Tibial nerve (tissue), 4 donors: ENCODE results near the gene ATG14.

Experiments used
- EP300 ChIP-seq, 2 donors: sonication (generic); formaldehyde crosslinking; IDR thresholded peaks; one replicate each; pipeline ENCODE4 v1.6.1; 2017; ENCODE audit warnings: antibody characterized with exemption in 2 of 2, mild to moderate bottlenecking in 1 of 2
- TF ChIP-seq, protein P1 (sequence below), 5 experiments: fragments of 200-600 bp in 3 of 5; fragments of 450-650 bp in 2 of 5; sonication (generic) in 3 of 5; IDR thresholded peaks; one replicate each; pipeline ENCODE4 v1.5.1; 2016 to 2019; ENCODE audit warnings: antibody characterized with exemption in 5 of 5, mild to moderate bottlenecking in 3 of 5, moderate library complexity in 2 of 5

DNA sequence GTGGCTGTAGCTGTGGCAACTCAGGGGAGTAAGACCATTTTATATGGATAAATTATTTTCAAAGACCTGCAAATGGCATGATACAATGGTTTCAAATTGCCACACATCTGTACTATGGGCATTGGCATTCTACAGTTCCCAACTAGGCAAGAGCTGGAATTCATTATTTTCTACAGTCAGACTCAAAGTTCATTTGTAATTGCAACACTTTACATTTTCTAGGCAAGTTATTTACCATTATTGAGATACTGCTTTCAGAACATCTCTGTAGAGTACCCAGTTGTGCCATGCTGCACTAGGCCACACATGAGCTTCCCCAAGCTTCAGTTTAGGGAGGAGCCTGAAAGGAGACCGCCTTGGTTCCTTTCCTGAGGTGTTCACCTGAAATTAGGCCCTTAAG, 8.0 kb upstream of the ATG14 start:
- TF ChIP-seq, protein P1, sequence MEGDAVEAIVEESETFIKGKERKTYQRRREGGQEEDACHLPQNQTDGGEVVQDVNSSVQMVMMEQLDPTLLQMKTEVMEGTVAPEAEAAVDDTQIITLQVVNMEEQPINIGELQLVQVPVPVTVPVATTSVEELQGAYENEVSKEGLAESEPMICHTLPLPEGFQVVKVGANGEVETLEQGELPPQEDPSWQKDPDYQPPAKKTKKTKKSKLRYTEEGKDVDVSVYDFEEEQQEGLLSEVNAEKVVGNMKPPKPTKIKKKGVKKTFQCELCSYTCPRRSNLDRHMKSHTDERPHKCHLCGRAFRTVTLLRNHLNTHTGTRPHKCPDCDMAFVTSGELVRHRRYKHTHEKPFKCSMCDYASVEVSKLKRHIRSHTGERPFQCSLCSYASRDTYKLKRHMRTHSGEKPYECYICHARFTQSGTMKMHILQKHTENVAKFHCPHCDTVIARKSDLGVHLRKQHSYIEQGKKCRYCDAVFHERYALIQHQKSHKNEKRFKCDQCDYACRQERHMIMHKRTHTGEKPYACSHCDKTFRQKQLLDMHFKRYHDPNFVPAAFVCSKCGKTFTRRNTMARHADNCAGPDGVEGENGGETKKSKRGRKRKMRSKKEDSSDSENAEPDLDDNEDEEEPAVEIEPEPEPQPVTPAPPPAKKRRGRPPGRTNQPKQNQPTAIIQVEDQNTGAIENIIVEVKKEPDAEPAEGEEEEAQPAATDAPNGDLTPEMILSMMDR (IDR thresholded peaks at IDR 0.05): no peak
- TF ChIP-seq EP300 (IDR thresholded peaks at IDR 0.05): no peak
